Activated CD8-positive, alpha-beta memory T cell treated with anti-CD3 and anti-CD28 coated beads, Interleukin-2, amount 10 ng/mL, durations not matched to agents 7 days and 5 days (primary cell): ENCODE measurements around the gene TPH1. TPM values are rescaled to one million over a fixed set of nuclear protein-coding genes. Genes with fewer than 3 reads are reported as not detected.

Source experiments
- total RNA-seq, 2 experiments: library from RNA; stranded (reverse); gene quantifications; one replicate each; pipeline ENCODE4 v1.2.3, GENCODE V29; 2021

Gene TPH1
- total RNA-seq, 2 experiments from 2014 or later = 0.26 to 0.40 TPM

Other genes with a start within 250 kb of the TPH1 start
- 10 to 100 TPM; 30.4 to 38.8 TPM for gene SERGEF, start 33.2 kb downstream of the TPH1 start, total RNA-seq
- gene SAAL1, start 59.8 kb upstream of the TPH1 start, total RNA-seq = 10 to 100 TPM; 30.0 to 35.3 TPM
- not detected for gene MRGPRX3, start 86.3 kb upstream of the TPH1 start, total RNA-seq
- not detected for gene MRGPRX4, start 126.6 kb upstream of the TPH1 start, total RNA-seq
- not detected for gene SAA4, start 190.5 kb upstream of the TPH1 start, total RNA-seq
- not detected for gene SAA2, start 202.4 kb upstream of the TPH1 start, total RNA-seq
- not detected for gene SAA1, start 220.0 kb upstream of the TPH1 start, total RNA-seq